A673 (cell line): ENCODE data around the gene GRIK4.

Experiments used
- CTCF ChIP-seq: fragments of 300-800, 200-600 bp; sonication (generic); conservative IDR thresholded peaks from 2 replicates; pipeline ENCODE4 v1.5.1; 2017; ENCODE audit warnings: low read depth, mild to moderate bottlenecking, antibody characterized with exemption, low read length, moderate library complexity, mixed read lengths
- EZH2 ChIP-seq: fragments of 200-600 bp; sonication (generic); IDR thresholded peaks from 2 replicates; pipeline ENCODE4 v1.6.1; 2017; ENCODE audit warnings: borderline replicate concordance, low read depth, mild to moderate bottlenecking, mixed read lengths, antibody characterized with exemption, low read length; ENCODE audit not compliant: poor library complexity, severe bottlenecking

GRCh38 chr11:120668537-120668936 is 157.0 kb downstream of the GRIK4 start:
- TF ChIP-seq CTCF (no peak), EZH2 (no peak)
